HuH-7.5 (cell line): ENCODE measurements around the gene PSME2.

ENCODE experiments used
- DNase-seq: peaks from one replicate; pipeline ENCODE4 v3.0.0; 2011; ENCODE audit warnings: low spot score

The PSME2 gene

DNA sequence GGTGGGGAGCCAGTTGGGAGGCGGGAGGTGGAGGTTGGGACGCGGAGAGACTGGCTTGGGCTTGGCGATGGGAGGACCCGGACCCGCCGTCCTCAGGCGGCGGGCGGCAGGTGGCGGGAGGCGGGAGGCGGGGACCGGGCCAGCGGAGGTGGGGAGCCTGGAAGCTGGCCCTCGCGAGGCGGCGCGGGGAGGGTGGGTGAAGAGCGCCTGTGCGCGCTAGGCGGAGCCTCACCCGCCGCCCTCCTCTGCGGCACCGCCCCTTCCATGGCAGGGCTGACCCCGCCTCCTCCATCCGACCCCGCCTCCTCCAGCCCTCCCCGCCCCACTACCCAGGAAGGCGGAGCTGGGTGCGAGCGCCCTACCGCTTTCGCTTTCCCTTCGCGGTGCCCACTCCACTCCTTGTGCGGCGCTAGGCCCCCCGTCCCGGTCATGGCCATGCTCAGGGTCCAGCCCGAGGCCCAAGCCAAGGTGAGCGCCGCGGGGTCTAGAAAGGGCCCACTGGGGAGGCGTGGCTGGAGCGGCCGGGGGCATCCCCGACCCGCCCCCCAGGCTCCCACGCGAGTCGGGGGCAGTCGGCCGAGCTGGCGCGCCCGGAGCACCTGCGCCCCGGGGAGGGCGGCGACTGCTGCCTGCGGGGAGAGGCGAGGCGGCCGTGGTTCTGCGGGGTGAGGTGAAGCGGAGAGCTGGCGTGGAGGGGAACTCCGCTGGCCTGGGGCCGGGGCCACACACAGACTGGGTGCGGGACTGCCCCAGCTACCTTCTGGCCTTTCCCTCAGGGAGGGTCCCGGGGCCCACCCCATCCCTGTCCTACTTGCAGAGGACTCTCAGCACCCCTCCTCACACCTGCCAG lies 10.4 kb downstream of the PSME2 start, which contains the start of gene PSME1:
Gene PSME1 (plus strand): TSS at position 361 of the 850 bp plus-strand sequence. CDS start 69 bp downstream, at position 430.
- peak; percentile 88 for DNase-seq

DNA sequence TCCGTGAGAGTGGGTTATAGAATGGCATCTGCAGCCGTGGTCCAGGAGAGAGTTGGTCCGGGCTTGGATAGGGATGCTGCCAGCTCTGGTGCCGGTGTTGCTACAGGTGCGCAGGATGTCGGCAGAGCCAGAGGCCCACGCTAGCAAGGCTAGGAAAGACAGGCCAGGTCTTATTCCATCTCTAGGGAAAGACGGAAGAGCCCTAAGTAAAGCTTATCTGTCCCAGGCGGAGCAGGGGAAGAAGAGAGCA lies 10.9 kb downstream of the PSME2 start:
- DNase-seq: no peak

DNA sequence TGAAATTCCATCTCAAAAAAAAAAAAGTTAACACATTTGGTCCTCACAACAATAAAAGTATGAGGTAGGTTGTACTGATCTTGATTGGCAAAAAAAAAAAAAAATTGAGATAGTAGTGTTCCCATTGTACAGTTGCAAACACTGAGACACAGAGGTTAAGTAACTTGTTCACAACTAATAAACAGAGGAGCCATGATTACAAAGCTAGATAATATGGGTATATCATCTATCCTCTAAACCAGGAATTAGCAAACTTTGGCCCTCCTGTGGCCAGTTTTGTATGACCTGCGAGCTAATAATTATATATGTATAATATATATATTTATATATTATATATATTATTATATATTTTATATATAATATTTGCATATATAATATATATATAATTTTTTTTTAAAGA lies 12.7 kb downstream of the PSME2 start:
- no peak for DNase-seq

DNA sequence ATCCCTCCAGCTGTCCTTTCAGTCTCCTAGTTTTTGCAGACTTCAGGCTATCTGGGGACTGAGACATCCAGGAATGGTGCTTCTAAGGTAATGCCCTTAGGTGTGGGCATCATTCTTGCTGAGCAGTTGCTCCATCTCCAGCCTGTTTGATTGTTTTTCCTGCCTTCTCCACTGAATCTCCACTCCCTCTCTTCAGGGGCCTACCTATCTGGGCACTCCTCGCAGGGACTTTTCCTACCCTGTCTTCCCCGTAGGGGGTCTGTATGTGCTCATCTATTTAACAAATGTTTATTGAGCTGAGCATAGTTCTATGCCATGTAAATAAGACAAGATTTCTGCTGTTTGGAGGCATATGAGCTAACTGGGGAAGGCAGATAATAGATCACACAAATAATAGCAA lies 13.4 kb downstream of the PSME2 start:
- DNase-seq: no peak

DNA sequence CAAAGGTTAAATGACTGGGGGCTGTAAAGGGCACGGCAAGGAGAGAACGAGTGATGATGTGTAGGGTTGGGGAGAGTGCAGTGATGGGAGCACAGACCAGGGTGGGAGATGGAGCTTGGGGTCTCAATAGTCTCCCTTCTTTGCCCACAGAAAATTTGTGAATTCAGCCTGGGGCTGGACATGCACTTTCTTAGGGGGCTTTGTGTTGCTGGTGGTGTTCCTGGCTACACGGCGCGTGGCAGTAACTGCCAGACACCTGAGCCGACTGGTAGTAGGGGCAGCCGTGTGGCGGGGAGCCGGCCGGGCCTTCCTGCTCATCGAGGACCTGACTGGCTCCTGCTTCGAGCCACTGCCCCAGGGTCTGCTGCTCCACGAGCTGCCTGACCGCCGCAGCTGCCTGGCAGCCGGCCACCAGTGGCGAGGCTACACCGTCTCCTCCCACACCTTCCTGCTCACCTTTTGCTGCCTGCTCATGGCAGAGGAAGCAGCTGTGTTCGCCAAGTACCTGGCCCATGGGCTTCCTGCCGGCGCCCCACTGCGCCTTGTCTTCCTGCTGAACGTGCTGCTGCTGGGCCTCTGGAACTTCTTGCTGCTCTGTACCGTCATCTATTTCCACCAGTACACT lies 14.2 kb downstream of the PSME2 start:
- no peak for DNase-seq

DNA sequence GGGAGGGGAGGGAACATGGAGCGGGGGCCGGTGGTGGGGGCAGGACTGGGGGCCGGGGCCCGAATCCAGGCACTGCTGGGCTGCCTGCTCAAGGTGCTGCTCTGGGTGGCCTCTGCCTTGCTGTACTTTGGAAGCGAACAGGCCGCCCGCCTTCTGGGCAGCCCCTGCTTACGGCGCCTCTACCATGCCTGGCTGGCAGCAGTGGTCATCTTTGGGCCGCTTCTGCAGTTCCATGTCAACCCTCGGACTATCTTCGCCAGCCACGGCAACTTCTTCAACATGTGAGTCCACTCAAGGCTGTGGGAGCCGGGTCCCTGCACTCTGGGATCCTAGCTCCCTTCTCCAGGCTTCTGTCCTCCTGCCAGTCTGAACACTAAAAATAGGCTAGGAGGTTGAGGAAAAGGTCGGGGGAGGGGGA lies 14.9 kb downstream of the PSME2 start:
- no peak for DNase-seq

DNA sequence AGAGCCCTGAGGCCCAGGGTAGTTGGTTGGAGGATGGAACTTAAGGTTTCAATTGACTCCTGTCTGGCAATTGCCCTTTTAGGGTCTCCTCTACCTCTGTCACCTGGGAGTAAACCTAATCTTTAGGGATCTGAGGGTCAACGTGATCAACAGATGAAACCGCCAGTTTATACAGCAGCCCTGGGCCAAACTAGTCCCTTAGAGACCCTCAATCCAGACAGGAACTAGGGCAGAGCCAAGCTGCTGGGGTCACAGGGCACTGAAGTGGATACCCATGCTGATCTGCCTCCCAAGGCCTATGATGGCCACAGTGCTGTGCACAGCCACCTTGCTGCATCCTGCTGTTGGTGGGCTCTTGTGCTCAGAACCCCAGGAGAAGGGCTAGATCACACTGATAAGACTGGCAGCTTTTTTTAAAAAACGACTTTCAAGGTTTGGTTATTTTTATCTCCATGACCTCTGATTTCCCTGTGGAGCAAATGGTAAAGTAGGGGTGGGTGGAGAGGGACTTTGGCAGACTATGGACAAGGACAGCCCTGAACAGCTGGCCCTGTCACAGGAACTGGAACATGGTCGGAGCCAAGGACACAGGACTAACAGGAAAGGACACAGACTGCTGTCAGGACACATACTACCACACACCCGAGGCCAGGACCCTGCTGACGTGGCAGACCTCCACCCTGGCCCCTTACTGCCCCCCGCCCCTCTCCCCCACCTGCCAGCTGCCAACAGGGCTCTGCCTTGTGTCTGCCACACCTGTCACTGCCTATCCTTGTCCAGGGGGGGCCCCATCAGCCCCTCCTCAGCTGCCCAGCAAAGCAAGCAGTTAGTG lies 15.5 kb downstream of the PSME2 start:
- no peak for DNase-seq

DNA sequence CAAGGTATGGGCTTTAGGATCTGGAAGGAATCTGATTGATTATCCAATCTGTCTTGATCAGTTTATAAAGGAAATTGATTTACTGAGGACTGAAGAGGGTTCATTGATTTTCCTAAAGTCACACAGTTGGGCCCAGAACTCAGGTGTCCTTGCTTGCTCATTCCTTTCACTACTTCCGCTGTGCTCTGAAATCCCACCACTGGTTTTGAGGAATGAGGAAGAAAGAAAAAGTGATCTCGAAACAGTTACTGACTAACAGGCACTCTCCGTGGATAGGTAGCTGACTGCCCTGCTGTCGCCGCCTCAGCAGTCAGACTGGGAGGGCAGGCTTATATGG lies 16.1 kb downstream of the PSME2 start, which contains the start of gene FITM1:
Gene FITM1 (plus strand): TSS at position 280 of the 337 bp plus-strand sequence. CDS start 905 bp downstream, outside the sequence.
- DNase-seq: no peak

DNA sequence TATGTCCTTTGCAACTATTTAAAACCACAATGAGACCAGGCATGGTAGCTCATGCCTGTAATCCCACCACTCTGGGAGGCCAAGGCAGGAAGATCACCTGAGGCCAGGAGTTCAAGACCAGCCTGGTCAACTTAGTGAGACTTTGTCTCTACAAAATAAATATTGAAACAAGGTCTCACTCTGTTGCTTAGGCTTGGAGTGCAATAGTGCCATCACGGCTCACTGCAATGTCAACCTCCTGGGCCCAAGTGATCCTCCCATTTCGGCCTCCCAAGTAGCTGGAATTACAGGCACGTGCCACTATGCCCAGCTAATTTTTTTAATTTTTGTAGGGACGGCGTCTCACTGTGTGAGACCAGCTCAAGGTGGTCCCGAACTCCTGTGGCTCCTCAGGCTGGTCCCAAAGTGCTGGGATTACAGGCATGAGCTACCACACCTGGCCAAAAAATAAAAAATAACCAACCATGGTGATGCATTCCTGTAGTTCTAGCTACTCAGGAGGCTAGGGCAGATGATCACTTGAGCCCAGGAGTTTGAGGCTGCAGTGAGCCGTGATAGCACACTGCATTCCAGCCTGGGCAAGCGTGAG lies 16.9 kb downstream of the PSME2 start:
- no peak for DNase-seq

DNA sequence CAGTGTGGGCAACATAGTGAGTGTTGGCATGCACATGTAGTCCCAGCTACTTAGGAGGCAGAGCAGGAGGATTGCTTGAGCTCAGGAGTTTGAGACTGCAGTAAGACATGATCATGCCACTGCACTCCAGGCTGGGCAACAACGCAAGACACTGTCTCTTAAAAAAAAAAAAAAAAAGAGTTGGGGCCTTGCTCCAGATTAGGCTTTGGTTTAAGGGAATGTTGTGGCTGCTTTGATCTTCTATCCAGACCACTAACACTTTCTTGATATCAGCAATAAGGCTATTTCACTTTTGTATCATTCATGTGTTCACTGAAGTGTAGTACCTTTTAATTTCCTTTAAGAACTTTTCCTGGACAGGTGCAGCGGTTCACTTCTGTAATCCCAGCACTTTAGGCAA lies 18.7 kb downstream of the PSME2 start:
- DNase-seq: no peak

DNA sequence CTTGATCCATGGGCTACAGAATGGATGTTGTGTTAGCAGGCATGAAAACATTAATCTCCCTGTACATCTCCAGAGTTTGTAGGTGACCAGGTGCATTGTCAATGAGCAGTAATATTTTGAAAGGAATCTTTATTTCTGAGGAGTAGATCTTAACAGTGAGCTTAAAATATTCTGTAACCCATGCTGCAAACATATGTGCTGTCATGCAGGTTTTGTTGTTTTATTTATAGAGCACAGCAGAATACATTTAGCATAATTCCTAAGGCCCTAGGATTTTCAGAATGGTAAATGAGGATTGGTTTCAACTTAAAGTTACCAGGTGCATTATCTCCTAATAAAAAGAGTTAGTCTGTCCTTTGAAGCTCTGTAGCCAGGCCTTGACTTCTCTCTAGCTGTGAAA lies 19.5 kb downstream of the PSME2 start:
- DNase-seq: no peak

DNA sequence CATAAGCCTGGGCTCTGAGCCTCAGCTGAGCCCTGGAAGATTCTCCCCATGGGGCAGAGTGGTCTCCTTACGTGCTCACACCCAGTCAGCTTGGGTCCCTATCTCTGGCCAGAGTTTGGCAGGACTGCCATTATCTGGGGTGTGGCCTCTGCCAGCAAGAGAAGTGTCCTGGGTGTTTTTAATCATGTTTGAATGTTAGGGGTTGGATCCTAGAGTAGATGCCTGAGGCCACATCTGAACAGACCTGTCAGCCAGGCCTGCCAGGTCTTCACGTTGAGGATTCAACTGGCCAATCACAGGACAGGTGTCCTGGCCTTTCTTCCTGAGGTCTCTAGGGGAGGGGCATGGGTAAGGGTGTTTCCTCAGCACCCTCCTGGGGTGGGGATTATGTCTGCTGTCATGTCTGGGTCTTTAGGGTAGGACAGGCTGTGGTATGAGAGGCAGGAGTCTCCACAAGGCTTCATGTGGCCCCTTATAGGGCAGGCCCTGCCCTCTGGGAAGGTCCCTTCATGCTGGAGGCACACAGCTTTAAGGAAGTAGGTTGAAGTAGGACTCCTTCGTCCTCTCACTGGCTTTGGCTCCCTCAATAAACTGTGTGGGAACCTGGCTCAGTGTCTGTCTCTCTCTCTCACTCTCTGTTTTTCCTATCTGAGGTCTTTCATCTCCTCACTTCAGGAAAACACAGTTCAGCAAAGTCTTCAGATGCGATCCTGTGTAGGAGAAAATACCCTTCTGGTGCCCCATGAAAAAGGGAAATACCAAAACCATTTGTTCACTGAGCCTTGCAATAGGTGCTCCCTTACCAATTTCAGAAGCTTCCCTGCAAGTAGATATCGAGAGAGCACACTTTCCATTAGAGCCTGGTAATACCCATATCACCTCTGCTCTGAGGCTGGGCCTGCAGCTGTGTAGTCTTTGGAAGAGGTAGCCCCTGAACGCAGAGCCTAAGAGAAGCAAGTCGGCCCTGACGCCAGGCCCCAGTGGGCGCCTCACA lies 22.7 kb downstream of the PSME2 start:
- no peak for DNase-seq

DNA sequence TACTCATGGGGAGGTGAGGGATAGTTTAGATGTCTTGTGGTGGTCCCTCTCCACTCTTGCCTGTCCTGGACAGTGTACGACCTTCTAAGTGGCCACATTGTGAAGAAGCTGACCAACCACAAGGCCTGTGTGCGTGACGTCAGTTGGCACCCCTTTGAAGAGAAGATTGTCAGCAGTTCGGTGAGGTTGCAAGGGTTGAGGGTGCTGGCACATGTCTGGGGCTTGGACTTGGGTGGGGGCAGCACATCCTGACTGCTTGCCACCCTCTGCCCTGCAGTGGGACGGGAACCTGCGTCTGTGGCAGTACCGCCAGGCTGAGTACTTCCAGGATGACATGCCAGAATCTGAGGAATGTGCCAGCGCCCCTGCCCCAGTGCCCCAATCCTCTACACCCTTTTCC lies 23.5 kb downstream of the PSME2 start:
- DNase-seq: no peak

DNA sequence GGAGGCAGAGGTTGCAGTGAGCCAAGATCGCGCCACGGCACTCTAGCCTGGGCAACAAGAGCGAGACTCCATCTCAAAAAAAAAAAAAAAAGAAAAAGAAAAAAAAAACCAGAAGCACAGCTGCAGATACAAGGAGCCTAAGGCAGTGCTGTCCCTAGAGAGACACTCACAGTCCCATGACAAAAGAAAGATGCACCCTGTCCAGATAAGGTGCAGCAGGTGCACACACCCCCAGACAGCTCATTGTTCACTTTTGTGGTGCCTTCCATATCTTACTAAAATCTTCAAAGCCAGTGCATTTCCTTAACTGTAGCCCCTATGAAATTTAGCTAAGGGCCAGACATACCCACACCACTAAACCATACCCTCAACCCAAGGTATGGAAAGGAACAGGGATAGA lies 24.0 kb downstream of the PSME2 start:
- DNase-seq: no peak

DNA sequence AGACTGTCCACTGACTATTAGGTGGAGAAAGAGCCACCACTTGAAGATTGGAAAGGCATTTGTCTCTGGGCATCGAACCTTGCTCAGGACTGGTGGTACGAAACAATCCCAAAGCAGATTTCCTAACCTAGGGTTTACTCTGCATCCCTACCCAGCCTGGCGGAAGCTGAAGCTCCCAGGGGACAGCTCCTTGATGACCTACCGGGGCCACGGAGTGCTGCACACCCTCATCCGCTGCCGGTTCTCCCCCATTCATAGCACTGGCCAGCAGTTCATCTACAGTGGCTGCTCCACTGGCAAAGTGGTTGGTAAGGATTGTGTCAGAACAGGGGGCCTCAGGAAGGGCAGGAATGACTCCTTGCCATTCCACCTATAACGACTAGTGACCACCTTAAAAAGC lies 25.2 kb downstream of the PSME2 start:
- DNase-seq: no peak

DNA sequence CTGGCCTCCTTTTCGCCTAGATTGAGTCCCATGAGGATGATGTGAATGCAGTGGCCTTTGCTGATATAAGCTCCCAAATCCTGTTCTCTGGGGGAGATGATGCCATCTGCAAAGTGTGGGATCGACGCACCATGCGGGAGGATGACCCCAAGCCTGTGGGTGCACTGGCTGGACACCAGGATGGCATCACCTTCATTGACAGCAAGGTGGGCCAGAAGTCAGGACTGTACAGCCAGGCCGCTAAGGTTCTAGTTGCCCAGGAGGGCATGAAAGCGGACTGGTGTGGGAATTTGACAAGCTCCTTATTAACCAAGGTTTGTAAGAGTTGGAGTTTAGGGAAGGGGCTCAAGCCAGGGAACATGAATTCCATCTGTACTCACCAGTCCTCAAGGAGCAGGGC lies 26.7 kb downstream of the PSME2 start:
- DNase-seq: no peak

DNA sequence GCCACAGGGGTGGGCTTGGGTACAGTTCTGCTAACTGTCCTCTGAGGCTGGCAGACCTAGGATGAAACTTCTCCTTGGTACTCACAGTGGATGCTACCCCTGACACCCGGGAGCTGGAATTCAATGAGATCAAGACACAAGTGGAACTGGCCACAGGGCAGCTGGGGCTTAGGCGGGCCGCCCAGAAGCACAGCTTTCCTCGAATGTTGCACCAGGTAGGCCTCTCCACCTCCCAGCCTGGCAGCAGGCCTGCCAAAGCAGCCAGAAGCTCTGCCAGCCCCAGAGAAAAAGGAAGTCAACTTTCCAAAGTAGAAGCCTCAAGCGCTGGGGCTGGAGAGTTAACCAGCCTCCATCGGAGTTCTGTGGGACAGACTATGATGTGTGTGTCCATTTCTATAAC lies 29.2 kb downstream of the PSME2 start:
- no peak for DNase-seq

DNA sequence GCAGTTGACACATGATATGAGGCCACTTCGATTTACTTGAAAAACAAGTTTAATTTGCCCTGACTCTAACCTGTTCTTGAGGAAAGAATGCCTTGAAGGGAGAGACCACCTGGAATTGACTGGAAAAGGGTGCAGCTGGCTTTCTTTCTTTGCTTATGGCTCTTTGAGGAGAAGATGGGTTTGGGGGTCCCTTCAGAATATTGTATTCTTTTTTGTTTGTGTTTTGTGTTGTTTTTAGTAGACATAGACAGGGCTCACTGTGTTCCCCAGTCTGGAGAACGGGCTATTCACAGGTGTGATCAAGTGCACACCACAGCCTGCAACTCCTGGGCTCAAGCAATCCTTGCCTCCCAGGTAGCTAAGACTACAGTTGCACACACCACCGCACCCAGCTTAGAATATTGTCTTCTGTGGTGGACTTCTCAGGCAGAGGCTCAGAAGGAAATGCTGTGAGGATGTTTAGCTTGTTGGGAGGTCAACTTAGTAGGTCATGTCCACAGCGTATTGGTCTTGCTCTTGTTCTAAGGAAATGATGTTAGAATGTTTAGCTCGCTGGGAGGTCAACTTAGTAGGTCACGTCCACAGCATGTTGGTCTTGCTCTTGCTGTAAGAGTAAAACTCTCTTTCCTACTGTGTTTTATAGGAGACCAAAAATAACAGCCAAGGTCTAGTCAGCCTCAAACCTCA lies 30.1 kb downstream of the PSME2 start:
- no peak for DNase-seq

DNA sequence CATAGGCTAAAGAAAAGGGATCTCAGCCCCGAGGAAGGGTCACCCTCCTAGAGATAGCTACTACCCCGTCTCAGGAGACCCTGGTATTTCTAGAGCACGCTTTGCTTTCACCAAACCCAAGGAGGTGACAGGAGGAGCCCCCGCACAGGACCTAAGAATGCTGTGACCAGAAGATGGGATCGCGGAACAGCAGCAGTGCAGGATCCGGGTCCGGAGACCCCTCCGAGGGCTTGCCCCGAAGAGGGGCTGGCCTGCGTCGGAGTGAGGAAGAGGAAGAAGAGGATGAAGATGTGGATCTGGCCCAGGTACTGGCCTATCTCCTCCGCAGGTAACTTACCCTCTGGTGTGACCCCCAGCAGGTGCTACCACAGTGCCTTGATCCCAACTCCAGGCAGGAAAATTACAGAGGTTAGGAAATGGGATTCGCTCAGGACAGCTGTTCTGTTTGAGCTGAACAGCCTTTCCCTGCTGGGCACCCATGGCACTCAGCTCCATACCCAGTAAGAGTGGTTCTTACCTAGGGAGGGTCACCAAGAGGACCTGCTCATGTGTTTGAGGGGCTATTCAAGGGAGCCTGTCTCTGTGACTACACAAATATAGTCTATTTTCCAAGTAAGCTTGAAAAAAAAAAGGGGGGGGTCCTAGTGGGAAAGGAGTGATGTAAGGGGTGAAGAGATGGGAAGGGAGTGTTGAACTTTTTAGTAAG lies 30.8 kb downstream of the PSME2 start:
- DNase-seq: no peak
